A549 (cell line): Measurements from ENCODE around the gene CAMKMT. TPM values are rescaled to one million over a fixed set of nuclear protein-coding genes. Genes with fewer than 3 reads are reported as not detected.

Experiments
- ATAC-seq, 2 experiments: fragments of 200-7000 bp in 1 of 2; fragments of >200 bp in 1 of 2; cut with Nextera tagmentation in 1 of 2; cut with Tn5 transposase in 1 of 2; 3 replicates each; pipeline versions ENCODE4 v1.8.0 to v1.9.1; 2018 to 2020; ENCODE audit warnings: mild to moderate bottlenecking in 1 of 2, moderate library complexity in 1 of 2
- CTCF ChIA-PET: fragments of 300-600 bp; sonication (Branson Sonifier 250); formaldehyde crosslinking; extraction: SDS; loops from one replicate; lab custom pipeline; 2021; ENCODE audit warnings: antibody characterized with exemption, inconsistent platforms; lab: Yijun Ruan, JAX
- POLR2A ChIA-PET: fragments of 350-600 bp; formaldehyde crosslinking; extraction: SDS; loops from one replicate; lab custom pipeline; 2021; ENCODE audit warnings: antibody characterized with exemption, inconsistent platforms; lab: Yijun Ruan, JAX
- DNase-seq, 2 experiments: peaks; one replicate each; pipeline versions ENCODE4 v3.0.0 to v3.0.0-alpha.2; 2011 to 2016; ENCODE audit warnings: low read depth in 1 of 2, low spot score in 1 of 2
- FAIRE-seq: peaks from 2 replicates; lab custom pipeline; 2011; peaks lifted over from hg19 to GRCh38; lab: Jason Lieb, UNC
- H3K27ac ChIP-seq, 2 experiments: fragments of >200 bp; sonication (Bioruptor Twin); formaldehyde crosslinking; 3 replicates each; pipeline ENCODE4 v1.5.1; 2016 to 2017
- H3K4me1 ChIP-seq: fragments of >200 bp; sonication (Bioruptor Twin); formaldehyde crosslinking; 3 replicates; pipeline ENCODE4 v1.6.1; 2016
- H3K4me2 ChIP-seq: fragments of >200 bp; sonication (Bioruptor Twin); formaldehyde crosslinking; 3 replicates; pipeline ENCODE4 v1.6.1; 2016
- H3K4me3 ChIP-seq: fragments of >200 bp; sonication (Bioruptor Twin); formaldehyde crosslinking; 3 replicates; pipeline ENCODE4 v1.5.1; 2016
- H3K9me3 ChIP-seq: fragments of >200 bp; sonication (Bioruptor Twin); formaldehyde crosslinking; 3 replicates; pipeline ENCODE4 v1.6.1; 2016
- CBX8 ChIP-seq: fragments of 200-600 bp; sonication (generic); IDR thresholded peaks from 2 replicates; pipeline ENCODE4 v1.6.1; 2016
- CHD2 ChIP-seq: fragments of 150-350 bp; IDR thresholded peaks from 2 replicates; pipeline ENCODE4 v1.6.1; 2014; ENCODE audit warnings: low read length; ENCODE audit not compliant: partially characterized antibody
- CHD4 ChIP-seq: fragments of 200-600 bp; sonication (generic); IDR thresholded peaks from 2 replicates; pipeline ENCODE4 v1.6.1; 2016; ENCODE audit warnings: antibody characterized with exemption, mild to moderate bottlenecking, borderline replicate concordance
- EHF ChIP-seq: fragments of 250-450 bp; sonication (Bioruptor Pico); IDR thresholded peaks from 2 replicates; pipeline ENCODE4 v1.5.0; 2020; ENCODE audit warnings: mild to moderate bottlenecking
- EP300 ChIP-seq, 2 experiments: fragments of >200 bp; sonication (Bioruptor Twin); formaldehyde crosslinking; IDR thresholded peaks; 2 replicates in 1 of 2; 3 replicates in 1 of 2; pipeline ENCODE4 v1.6.1; 2016 to 2017
- FOSB ChIP-seq: fragments of 250-450 bp; sonication (Bioruptor Pico); IDR thresholded peaks from 2 replicates; pipeline ENCODE4 v1.5.0; 2020; ENCODE audit warnings: mild to moderate bottlenecking, moderate library complexity
- HEYL ChIP-seq: fragments of 250-450 bp; sonication (Bioruptor Pico); IDR thresholded peaks from 2 replicates; pipeline ENCODE4 v1.8.0; 2021; ENCODE audit warnings: mild to moderate bottlenecking, moderate library complexity
- HMGXB4 ChIP-seq: fragments of 250-450 bp; sonication (Bioruptor Pico); IDR thresholded peaks from 2 replicates; pipeline ENCODE4 v1.5.0; 2021; ENCODE audit warnings: mild to moderate bottlenecking, moderate library complexity, borderline replicate concordance
- HOXA7 ChIP-seq: fragments of 250-450 bp; sonication (Bioruptor Pico); IDR thresholded peaks from 2 replicates; pipeline ENCODE4 v1.5.0; 2020; ENCODE audit warnings: mild to moderate bottlenecking, moderate library complexity
- HOXB13 ChIP-seq: fragments of 250-450 bp; sonication (Bioruptor Pico); IDR thresholded peaks from 2 replicates; pipeline ENCODE4 v1.5.0; 2020; ENCODE audit warnings: low read depth, mild to moderate bottlenecking, moderate library complexity
- HOXB5 ChIP-seq: fragments of 250-450 bp; sonication (Bioruptor Pico); IDR thresholded peaks from 2 replicates; pipeline ENCODE4 v1.5.0; 2020; ENCODE audit warnings: mild to moderate bottlenecking, moderate library complexity
- JUN ChIP-seq, 2 experiments: fragments of >200 bp; sonication (Bioruptor Twin); formaldehyde crosslinking; IDR thresholded peaks; 2 replicates in 1 of 2; 3 replicates in 1 of 2; pipeline ENCODE4 v1.6.1; 2016 to 2017
- JUNB ChIP-seq: fragments of >200 bp; sonication (Bioruptor Twin); formaldehyde crosslinking; IDR thresholded peaks from 2 replicates; pipeline ENCODE4 v1.6.1; 2016
- KDM1A ChIP-seq: fragments of 200-600 bp; sonication (generic); IDR thresholded peaks from 2 replicates; pipeline ENCODE4 v1.6.1; 2016; ENCODE audit warnings: low read depth, mild to moderate bottlenecking
- MAFK ChIP-seq: fragments of 450-650 bp; IDR thresholded peaks from 2 replicates; pipeline ENCODE4 v1.6.1; 2014; ENCODE audit not compliant: partially characterized antibody
- NFE2L2 ChIP-seq: fragments of 150-350 bp; conservative IDR thresholded peaks from 2 replicates; pipeline ENCODE4 v1.6.1; 2014; ENCODE audit warnings: low read length
- NR3C1 ChIP-seq: fragments of >200 bp; sonication (Bioruptor Twin); formaldehyde crosslinking; IDR thresholded peaks from 3 replicates; pipeline ENCODE4 v1.6.1; 2017
- PHF8 ChIP-seq: fragments of 200-600 bp; sonication (generic); IDR thresholded peaks from 2 replicates; pipeline ENCODE4 v1.6.1; 2016; ENCODE audit warnings: low read depth, mild to moderate bottlenecking, antibody characterized with exemption, moderate library complexity, borderline replicate concordance
- POLR2AphosphoS2 ChIP-seq: conservative IDR thresholded peaks from 2 replicates; pipeline ENCODE4 v1.6.1; 2012; ENCODE audit warnings: low read length, improper control_type of control experiment, inconsistent platforms
- RAD21 ChIP-seq, 2 experiments: fragments of >200 bp in 1 of 2; sonication (Bioruptor Twin) in 1 of 2; formaldehyde crosslinking in 1 of 2; IDR thresholded peaks in 1 of 2; conservative IDR thresholded peaks in 1 of 2; 2 replicates in 1 of 2; 3 replicates in 1 of 2; pipeline ENCODE4 v1.6.1; 2012 to 2018; ENCODE audit warnings: inconsistent platforms in 1 of 2
- RARB ChIP-seq: fragments of 250-450 bp; sonication (Bioruptor Pico); IDR thresholded peaks from 2 replicates; pipeline ENCODE4 v1.8.0; 2021; ENCODE audit warnings: mild to moderate bottlenecking, moderate library complexity
- RCOR1 ChIP-seq: fragments of 150-350 bp; IDR thresholded peaks from 2 replicates; pipeline ENCODE4 v1.6.1; 2014; ENCODE audit warnings: antibody characterized with exemption, low read length, low read depth
- REST ChIP-seq: fragments of 200-600 bp; sonication (generic); IDR thresholded peaks from 2 replicates; pipeline ENCODE4 v1.6.1; 2016; ENCODE audit warnings: antibody characterized with exemption, mild to moderate bottlenecking, moderate library complexity
- RFX5 ChIP-seq: fragments of 450-650 bp; IDR thresholded peaks from 2 replicates; pipeline ENCODE4 v1.7.1; 2014; ENCODE audit warnings: antibody characterized with exemption, mild to moderate bottlenecking, moderate library complexity
- SREBF2 ChIP-seq: fragments of 450-650 bp; IDR thresholded peaks from 2 replicates; pipeline ENCODE4 v1.6.1; 2014; ENCODE audit warnings: mild to moderate bottlenecking, moderate library complexity
- ZC3H11A ChIP-seq: fragments of 450-650 bp; IDR thresholded peaks from 2 replicates; pipeline ENCODE4 v1.6.1; 2014; ENCODE audit warnings: antibody characterized with exemption, mild to moderate bottlenecking
- ZSCAN20 ChIP-seq: fragments of 250-450 bp; sonication (Bioruptor Pico); IDR thresholded peaks from 2 replicates; pipeline ENCODE4 v1.8.0; 2022; ENCODE audit warnings: mild to moderate bottlenecking, moderate library complexity
- WGBS: methylation state at CpG from one replicate; pipeline ENCODE4 v1.1.6; 2017; ENCODE audit errors: missing lambda C conversion rate; 5-methylcytosine and 5-hydroxymethylcytosine counted together
- polyA plus RNA-seq, 4 experiments: library from polyadenylated mRNA; depleted of rRNA in 3 of 4; stranded (reverse); fragments of >200 nt; fragmentation: RNase III in 1 of 4; extraction: RNeasy Plus Mini Kit Qiagen cat#74134 plus additional on column Dnase treatment in 1 of 4; gene quantifications; 2 replicates in 3 of 4; 3 replicates in 1 of 4; pipeline ENCODE4 v1.2.3, GENCODE V29; 2011 to 2017
- TF ChIP-seq, protein P1 (sequence below): IDR thresholded peaks from 2 replicates; pipeline ENCODE4 v1.6.1; 2012

CAMKMT gene
- polyA plus RNA-seq, 2 of the 4 experiments (the other 2 are of a cell fraction), result 6.5 to 15.7 TPM

GRCh38 chr2:44819061-44819460 lies 457.3 kb downstream of the CAMKMT start:
- WGBS, result 40% methylated on average over 5 of the region's 5 CpGs
- no peak overlapping the region for H3K27ac ChIP-seq
- FAIRE-seq (no peak), DNase-seq (no peak), ATAC-seq (no peak)
- ChIA-PET POLR2A (no interaction called here), CTCF (interaction anchor here (0.9 kb wide), 1 partner anchor 10 kb away, joined by 3 read pairs; no protein-coding TSS in a partner anchor)
- no peaks in the 10 kb centered on the region for H3K9me3 ChIP-seq
- no peak overlapping the region for H3K4me3 ChIP-seq
- TF ChIP-seq FOSB (no peak), RFX5 (no peak), POLR2AphosphoS2 (no peak), PHF8 (no peak), HMGXB4 (CRISPR knock-in tag) (no peak), RARB (no peak)
- no peak overlapping the region for H3K4me2 ChIP-seq
- no peaks in the 10 kb centered on the region for H3K4me1 ChIP-seq

DNA sequence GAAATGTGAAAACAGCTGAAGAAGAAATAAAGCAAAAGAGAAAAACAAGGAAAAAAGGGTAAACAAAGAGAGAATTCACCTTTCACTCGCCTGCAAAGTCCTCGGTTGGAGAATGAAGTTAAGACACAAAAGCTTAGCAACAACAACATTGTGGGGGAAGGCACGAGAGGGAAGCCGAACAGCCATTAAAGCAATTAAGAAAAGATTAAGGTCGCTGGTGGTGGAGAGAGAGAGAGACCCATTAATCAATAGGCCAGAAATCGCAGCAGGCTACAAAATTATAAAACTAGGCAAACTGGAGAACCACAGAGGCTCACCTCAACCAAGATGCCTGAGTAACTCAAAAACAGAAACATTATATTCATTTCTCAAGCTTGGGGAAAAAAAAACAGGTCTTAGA lies 459.8 kb downstream of the CAMKMT start:
- no peak for TF ChIP-seq EHF (CRISPR knock-in tag)
- no peak for TF ChIP-seq RAD21 (conservative IDR thresholded peaks at IDR 0.05 in 1 of 2, IDR thresholded peaks at IDR 0.05 in 1 of 2)
- TF ChIP-seq, protein P1, sequence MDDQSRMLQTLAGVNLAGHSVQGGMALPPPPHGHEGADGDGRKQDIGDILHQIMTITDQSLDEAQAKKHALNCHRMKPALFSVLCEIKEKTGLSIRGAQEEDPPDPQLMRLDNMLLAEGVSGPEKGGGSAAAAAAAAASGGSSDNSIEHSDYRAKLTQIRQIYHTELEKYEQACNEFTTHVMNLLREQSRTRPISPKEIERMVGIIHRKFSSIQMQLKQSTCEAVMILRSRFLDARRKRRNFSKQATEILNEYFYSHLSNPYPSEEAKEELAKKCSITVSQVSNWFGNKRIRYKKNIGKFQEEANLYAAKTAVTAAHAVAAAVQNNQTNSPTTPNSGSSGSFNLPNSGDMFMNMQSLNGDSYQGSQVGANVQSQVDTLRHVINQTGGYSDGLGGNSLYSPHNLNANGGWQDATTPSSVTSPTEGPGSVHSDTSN, result no peak
- no peak for TF ChIP-seq RCOR1
- no peak for TF ChIP-seq HEYL (CRISPR knock-in tag)
- FAIRE-seq (no peak), ATAC-seq (no peak), DNase-seq (no peak)
- POLR2A ChIA-PET, result no interaction called here
- Histone ChIP-seq H3K4me3 (no peak overlapping the region), H3K4me1 (no peaks in the 10 kb centered on the region), H3K9me3 (no peaks in the 10 kb centered on the region), H3K4me2 (no peak overlapping the region), H3K27ac (no peak overlapping the region)
- CTCF ChIA-PET, result interaction anchor here (0.6 to 1.2 kb wide), 3 partner anchors 9 to 342 kb away, joined by 3 to 4 read pairs (median 3); no protein-coding TSS in a partner anchor
- 44% methylated on average over 6 of the region's 6 CpGs for WGBS

DNA sequence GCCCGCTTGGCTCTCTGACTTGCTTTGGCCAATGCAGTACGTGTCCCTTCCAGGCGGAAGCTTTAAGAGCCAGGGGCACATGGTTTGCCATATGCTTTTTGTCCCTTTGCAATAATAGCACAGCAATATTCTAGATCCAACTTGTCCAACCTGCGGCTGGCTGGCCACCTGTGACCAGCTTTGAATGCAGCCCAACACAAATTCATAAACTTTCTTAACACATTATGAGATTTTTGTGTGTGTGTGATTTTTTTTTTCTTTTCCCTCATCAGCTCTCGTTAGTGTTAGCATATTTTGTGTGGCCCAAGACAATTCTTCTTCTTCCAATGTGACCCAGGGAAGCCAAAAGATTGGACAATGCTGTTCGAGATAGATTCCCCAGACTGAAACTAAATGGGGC lies 460.4 kb downstream of the CAMKMT start:
- DNase-seq (no peak), ATAC-seq (no peak), FAIRE-seq (no peak)
- 52% methylated on average over 6 of the region's 6 CpGs for WGBS
- Histone ChIP-seq H3K4me1 (no peaks in the 10 kb centered on the region), H3K4me3 (no peak overlapping the region), H3K9me3 (no peaks in the 10 kb centered on the region), H3K27ac (no peak overlapping the region), H3K4me2 (no peak overlapping the region)
- CTCF ChIA-PET, result no interaction called here
- POLR2A ChIA-PET, result no interaction called here
- no peak for TF ChIP-seq EHF (CRISPR knock-in tag)
- TF ChIP-seq NR3C1, result no peak
- no peak for TF ChIP-seq HOXB5 (CRISPR knock-in tag)
- no peak for TF ChIP-seq ZC3H11A
- no peak for TF ChIP-seq JUN (IDR thresholded peaks at IDR 0.05)
- TF ChIP-seq KDM1A, result no peak
- TF ChIP-seq MAFK, result no peak
- TF ChIP-seq HOXB13, result no peak
- TF ChIP-seq SREBF2, result no peak
- TF ChIP-seq ZSCAN20 (CRISPR knock-in tag), result no peak
- no peak for TF ChIP-seq CHD4
- no peak for TF ChIP-seq CBX8
- TF ChIP-seq HOXA7 (CRISPR knock-in tag), result no peak
- TF ChIP-seq CHD2, result no peak
- TF ChIP-seq RAD21 (conservative IDR thresholded peaks at IDR 0.05 in 1 of 2, IDR thresholded peaks at IDR 0.05 in 1 of 2), result no peak
- no peak for TF ChIP-seq EP300 (IDR thresholded peaks at IDR 0.05)
- TF ChIP-seq JUNB, result no peak
- TF ChIP-seq HMGXB4 (CRISPR knock-in tag), result no peak
- no peak for TF ChIP-seq NFE2L2
- no peak for TF ChIP-seq REST
